ENCODE results near the gene WWOX. TPM values are rescaled to one million over a fixed set of nuclear protein-coding genes. Genes with fewer than 3 reads are reported as not detected.

Gene WWOX
- total and polyA plus RNA-seq, 2 of the 13 experiments (the other 11 are each of a cell fraction or from before 2014, with no cell fraction given), result 9.1 to 37.4 TPM

GRCh38 chr16:78972986-78973385 lies 873.5 kb downstream of the WWOX start:
- Histone ChIP-seq H2AFZ (ENCODE audit: low read length) (no peak overlapping the region), H3K4me2 (ENCODE audit: low read depth, low read length) (no peak overlapping the region), H3K9ac (ENCODE audit: insufficient read depth, low read depth, low read length) (no peak overlapping the region), H3K4me1 (ENCODE audit: insufficient read depth, low read length) (no peaks in the 10 kb centered on the region), H3K9me3 (ENCODE audit: low read length) (no peaks in the 10 kb centered on the region), H4K20me1 (ENCODE audit: insufficient read depth, low read length) (no peaks in the 10 kb centered on the region), H3K4me3 (replicated peaks in 1 of 3; ENCODE audit: insufficient read depth in 1 of 3, low read depth in 2 of 3, low read length in 3 of 3) (no peak overlapping the region), H3K79me2 (ENCODE audit: insufficient read depth, low read length) (no peaks in the 10 kb centered on the region), H3K36me3 (replicated peaks in 1 of 2; ENCODE audit: control insufficient read depth in 1 of 2, insufficient read depth in 2 of 2, low read length in 2 of 2) (no peaks in the 10 kb centered on the region), H3K27me3 (ENCODE audit: control insufficient read depth in 1 of 2, insufficient read depth in 2 of 2, low read length in 2 of 2) (no peaks in the 10 kb centered on the region; a peak in 1 of 5 replicates), H3K27ac (ENCODE audit: extremely low read length, insufficient read depth, low read length) (no peak overlapping the region)
- WGBS (ENCODE audit: low lambda C conversion rate), result 82% methylated on average over 13 of the region's 13 CpGs
- ATAC-seq, result no peak
- no TSS peak for BruUV-seq (replicated peaks)
- no peak for FAIRE-seq
- intact Hi-C loops (cut with micrococcal nuclease; ENCODE audit: unreplicated experiment), result no loop called here
- in situ Hi-C loops (cut with HindIII; ENCODE audit: extremely low pct_ligation_motif_present, low pct_unique_long_range_greater_than_20kb), result no loop called here
- ChIA-PET POLR2A (no interaction called here), CTCF (ENCODE audit: low intra/inter-chr PET ratio, low total read pairs) (no interaction called here)
- DNase-seq (ENCODE audit: low spot score), result no peak
- no peak for TF ChIP-seq ZNF224 (CRISPR knock-in tag; IDR thresholded peaks at IDR 0.05)
- no peak for TF ChIP-seq ZNF446 (CRISPR knock-in tag; IDR thresholded peaks at IDR 0.05)
- no peak for TF ChIP-seq MYNN (CRISPR knock-in tag; IDR thresholded peaks at IDR 0.05; ENCODE audit: low read depth)
- no peak for TF ChIP-seq ZSCAN20 (CRISPR knock-in tag; IDR thresholded peaks at IDR 0.05; ENCODE audit: borderline replicate concordance)
- no peak for TF ChIP-seq CEBPG (CRISPR knock-in tag; IDR thresholded peaks at IDR 0.05)
- no peak for TF ChIP-seq TOPORS (CRISPR knock-in tag; IDR thresholded peaks at IDR 0.05)
- no peak for TF ChIP-seq CENPT (CRISPR knock-in tag; IDR thresholded peaks at IDR 0.05; ENCODE audit: low read depth)
- no peak for TF ChIP-seq HHEX (CRISPR knock-in tag; IDR thresholded peaks at IDR 0.05)
- TF ChIP-seq ZNF317 (CRISPR knock-in tag; IDR thresholded peaks at IDR 0.05), result no peak
- no peak for TF ChIP-seq ZGPAT (CRISPR knock-in tag; IDR thresholded peaks at IDR 0.05)
- no peak for TF ChIP-seq ZNF3 (CRISPR knock-in tag; IDR thresholded peaks at IDR 0.05)
- TF ChIP-seq GABPA (IDR thresholded peaks at IDR 0.05; ENCODE audit: low read depth, low read length), result no peak
- TF ChIP-seq GABPA (CRISPR knock-in tag; IDR thresholded peaks at IDR 0.05; ENCODE audit: low read depth), result no peak
- no peak for TF ChIP-seq MIER2 (CRISPR knock-in tag; IDR thresholded peaks at IDR 0.05)
- TF ChIP-seq CBX2 (IDR thresholded peaks at IDR 0.05; ENCODE audit: low read depth, low read length), result no peak
- TF ChIP-seq CBX2 (CRISPR knock-in tag; IDR thresholded peaks at IDR 0.05; ENCODE audit: low read depth), result no peak
